GM19025 (cell line): ENCODE results near the gene AGXT.

ENCODE experiments used
- ATAC-seq: cut with Tn5 transposase; IDR thresholded peaks from one replicate; pipeline ENCODE4 v1.9.1; 2021; ENCODE audit warnings: mild to moderate bottlenecking, low read depth, moderate library complexity; ENCODE audit not compliant: unreplicated experiment

Gene AGXT

DNA sequence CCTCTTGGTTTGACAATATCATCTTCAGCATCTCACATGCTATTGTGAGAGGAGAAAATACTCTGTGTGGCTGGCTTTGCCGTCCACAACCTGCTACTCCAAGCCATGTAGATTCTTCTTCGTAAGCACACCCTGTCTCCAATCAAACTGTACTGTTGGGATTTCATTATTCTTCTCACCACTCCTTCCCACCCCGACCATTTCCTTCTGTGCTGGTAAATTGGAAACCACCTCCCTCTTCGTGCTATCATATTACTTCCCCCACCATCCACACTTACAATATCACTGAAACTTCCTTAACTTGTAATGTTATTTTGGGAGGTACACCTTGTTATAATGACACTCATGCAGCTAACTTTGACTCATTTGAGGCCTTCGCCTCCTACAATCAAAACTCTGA, 3.2 kb upstream of the AGXT start:
- ATAC-seq, result no peak

DNA sequence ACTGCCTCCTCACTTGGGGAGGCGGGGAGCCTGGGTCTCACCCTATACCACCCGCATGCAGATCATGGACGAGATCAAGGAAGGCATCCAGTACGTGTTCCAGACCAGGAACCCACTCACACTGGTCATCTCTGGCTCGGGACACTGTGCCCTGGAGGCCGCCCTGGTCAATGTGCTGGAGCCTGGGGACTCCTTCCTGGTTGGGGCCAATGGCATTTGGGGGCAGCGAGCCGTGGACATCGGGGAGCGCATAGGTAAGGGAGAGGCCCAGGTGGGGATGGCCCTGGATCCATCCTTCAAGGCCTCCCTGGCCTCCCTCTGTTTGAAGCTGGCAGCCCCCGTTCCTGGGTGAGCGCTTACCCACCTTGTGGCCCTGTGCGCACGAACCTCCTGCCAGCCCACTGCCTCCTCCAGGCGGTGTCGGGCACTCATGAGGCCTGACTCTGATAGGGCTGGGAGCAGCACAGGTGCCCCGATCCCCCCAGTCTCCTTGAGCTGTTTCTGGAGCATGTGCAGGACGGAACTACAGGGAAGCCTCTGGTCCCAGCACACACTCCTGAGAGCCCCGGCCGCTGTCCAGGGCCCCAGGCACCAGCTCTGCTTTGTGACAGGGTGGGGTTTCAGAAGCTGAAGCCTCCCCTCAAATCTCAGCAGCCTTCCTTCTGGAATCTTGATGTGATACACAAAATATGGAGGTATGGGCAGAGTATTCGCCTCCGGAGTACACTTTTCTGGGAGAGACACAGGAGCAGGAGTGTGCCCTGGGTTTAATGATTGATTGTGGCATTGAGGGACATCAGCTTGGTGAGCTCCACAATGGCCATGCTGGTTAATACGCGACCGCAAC, 708 bp downstream of the AGXT start:
- ATAC-seq, result no peak

DNA sequence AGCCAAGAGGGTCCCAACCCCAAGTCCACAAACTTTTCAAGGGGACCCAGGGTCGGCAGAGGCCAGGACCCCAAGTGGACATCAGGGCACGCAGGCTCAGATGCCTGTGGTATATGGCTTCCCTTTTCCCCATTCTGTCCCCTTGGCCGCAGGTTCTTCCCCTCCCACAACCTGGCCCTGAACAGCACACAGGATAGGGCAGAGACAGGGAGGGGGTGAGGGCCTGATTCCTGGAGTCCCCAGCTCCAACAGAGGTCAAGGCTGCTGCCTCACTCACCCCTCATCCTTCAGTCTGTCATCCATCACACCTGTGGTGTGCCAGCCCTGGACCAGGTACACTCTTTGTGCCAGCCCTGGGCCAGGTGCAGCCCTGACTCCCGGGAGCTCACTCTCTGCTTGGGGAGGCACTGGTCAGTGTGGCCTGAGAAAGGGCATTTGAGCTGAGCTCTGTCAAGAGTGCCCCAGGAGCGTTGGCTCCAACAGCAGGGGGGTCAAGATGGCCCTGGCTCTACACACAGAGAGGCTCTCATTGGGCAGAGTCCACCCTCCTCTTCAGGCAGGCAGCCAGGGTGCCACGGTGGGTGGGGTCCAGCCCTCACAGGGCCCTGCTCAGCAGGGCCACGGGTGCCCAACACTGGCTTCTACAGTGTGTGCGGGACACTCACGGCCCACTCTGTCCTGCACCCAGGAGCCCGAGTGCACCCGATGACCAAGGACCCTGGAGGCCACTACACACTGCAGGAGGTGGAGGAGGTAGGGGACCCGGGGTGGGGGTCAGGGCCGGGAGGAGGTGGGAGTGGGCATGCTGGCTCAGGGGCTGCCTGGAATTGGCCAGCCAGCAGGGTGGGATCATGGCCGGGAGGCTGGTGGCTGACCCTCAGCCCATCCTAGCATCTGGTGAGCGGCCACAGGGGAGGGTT, 1.6 kb downstream of the AGXT start:
- no peak for ATAC-seq

DNA sequence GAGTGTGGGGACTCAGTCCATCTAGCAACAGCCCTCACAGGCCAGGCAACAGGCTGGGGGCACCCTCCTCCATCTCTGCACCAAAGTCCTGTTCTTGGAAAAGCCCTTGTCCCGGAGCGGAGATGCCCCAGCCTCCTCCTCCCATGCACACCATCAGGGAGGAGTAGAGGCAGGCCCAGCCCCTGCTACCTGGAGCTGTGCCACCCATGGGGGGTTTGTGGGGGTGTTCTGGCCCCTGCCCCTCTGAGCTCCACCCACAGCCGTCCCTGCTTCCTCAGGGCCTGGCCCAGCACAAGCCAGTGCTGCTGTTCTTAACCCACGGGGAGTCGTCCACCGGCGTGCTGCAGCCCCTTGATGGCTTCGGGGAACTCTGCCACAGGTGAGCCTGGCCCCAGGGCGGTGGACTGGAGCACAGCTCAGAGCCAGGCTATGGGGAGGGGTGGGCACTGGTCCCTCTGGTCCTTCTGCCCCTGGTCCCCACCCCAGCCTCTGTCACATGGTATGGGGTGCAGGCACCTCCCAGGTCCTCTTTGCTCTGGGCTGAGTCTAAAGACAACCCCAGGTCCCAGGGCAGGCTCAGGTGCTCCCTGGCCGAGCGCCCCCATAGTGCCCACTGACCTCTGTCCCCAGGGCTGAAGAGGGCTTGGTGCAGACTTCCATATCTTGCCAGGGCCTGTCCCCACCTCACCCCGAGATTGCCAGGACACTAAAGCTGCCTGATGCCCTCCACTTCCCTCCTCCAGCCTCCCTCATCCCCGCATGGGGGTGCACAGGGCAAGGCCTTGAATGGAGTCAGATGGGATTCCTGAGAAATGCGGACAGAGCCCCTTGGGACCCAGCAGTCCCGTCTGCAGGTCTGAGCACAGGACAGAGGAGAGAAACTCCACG, 2.7 kb downstream of the AGXT start:
- no peak for ATAC-seq

DNA sequence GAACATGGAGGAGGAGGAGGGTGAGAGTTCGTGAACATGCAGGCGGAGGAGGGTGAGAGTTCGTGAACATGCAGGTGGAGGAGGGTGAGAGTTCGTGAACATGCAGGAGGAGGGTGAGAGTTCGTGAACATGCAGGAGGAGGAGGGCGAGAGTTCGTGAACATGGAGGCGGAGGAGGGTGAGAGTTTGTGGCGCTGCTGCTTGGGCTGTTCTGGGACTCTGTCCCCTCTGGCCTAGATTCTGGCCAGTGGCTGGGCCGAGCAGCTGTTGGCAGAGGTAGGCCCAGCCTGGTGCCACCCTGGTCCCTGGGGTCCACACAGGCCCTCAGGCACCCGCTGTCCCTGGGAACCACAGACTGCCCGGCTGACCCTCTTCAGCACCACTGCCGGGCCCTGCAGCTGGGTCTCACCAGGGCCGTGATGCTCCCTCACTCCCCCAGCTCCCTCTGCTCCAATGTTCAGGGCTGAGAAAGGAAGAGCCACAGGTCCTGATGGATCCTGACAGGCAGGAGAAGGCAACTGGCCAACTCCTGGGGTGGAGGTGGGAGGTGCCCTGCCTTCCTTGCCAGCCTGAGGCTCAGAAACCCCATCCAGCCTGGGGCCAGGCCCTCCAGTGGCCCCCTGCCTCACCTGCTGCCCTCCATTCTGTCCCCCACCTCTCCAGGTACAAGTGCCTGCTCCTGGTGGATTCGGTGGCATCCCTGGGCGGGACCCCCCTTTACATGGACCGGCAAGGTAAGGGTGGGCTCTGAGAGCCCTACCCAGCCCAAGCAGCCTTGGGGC, 3.9 kb downstream of the AGXT start:
- ATAC-seq, result no peak

DNA sequence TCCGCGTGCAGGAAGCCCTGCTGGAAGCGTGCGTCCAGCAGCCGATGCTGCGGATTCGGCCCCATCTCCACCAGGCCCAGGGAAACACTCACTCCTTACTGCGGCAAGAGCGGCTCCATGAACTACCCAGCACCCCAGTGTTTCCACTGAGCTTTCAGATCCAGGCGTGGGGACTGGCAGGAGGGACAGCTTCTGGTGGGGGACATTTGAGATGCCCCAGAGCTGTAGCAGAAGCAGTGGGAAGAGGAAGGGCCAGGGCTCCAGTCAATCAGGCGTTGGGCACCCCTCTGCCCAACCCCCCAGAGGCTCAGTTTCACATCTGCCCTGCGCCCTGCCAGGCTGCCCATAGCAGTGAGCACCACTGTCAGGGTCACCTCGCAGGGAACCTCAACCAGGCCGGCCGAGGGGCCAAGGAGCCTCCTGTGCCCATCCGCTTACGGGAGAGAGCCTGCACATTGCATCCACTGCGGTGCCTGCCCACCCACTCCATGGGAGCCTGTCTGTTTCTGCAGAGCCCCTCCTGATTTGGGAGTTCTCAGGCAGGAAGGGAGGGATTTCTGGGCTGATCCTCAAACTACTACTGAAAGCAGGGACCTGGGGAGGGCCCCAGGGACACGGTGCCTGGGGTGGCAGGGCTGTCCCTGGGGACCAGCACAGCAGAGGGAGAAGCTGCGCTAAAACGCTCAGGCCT, 4.6 kb downstream of the AGXT start:
- ATAC-seq, result no peak

DNA sequence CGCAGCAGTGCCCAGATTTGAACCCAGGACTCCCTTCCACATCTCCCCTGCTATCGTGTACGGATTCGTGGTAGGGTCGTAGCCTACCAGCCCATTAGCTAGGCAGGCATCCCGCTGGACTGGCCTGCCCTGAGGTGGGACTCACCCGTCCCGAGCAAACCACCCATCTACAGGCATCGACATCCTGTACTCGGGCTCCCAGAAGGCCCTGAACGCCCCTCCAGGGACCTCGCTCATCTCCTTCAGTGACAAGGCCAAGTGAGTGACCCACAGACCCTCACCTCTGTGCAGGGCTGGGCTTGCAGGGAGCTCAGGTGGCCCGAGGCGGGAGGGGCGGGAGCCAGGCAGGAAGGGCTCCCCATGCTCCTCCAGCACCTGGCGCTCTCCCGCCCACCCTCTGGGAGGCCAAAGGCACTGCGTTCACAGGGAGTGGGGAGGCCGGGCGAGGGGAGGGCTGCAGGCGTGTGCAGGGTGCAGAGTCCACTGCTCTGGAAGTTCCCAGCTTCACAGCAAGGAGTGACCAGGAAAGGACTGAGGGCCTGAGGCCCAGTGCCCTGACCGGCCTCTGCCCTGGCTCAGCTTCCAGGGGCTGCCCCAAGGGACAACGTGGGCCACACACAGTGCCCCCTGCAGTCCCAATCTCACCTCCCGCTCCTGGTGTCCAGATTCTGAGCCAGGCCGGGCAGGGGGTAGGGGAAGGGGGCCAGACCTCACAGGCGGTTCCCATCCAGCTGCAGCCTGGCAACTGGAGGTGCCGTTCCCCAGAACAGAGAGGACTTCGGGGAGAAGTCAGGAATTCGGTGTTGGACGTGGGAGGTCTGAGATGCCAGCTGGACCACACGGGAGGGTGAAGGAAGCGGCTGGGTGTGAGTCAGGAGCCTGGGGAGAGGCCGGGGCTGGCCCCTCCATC, 5.4 kb downstream of the AGXT start:
- ATAC-seq, result no peak

DNA sequence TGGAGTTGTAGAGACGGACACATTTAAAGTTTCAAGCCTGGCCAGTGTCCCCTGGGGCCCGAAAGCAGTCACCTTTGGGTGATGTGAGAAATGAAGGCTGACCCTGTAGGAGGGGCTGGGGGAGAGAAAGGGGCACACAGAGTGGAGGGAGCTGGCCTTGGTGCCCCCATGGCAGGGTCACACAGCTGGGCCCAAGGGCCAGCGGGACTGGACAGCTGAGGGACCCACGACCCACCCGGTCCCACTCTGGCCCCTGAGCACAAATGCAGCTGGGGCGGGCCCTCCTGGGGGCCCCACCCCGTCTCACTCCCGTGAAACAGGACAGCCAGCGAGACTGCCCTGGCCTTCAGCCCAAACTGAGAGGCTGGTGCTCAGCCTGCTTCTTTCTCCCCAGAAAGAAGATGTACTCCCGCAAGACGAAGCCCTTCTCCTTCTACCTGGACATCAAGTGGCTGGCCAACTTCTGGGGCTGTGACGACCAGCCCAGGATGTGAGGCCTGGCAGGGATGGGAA, 6.1 kb downstream of the AGXT start:
- no peak for ATAC-seq

DNA sequence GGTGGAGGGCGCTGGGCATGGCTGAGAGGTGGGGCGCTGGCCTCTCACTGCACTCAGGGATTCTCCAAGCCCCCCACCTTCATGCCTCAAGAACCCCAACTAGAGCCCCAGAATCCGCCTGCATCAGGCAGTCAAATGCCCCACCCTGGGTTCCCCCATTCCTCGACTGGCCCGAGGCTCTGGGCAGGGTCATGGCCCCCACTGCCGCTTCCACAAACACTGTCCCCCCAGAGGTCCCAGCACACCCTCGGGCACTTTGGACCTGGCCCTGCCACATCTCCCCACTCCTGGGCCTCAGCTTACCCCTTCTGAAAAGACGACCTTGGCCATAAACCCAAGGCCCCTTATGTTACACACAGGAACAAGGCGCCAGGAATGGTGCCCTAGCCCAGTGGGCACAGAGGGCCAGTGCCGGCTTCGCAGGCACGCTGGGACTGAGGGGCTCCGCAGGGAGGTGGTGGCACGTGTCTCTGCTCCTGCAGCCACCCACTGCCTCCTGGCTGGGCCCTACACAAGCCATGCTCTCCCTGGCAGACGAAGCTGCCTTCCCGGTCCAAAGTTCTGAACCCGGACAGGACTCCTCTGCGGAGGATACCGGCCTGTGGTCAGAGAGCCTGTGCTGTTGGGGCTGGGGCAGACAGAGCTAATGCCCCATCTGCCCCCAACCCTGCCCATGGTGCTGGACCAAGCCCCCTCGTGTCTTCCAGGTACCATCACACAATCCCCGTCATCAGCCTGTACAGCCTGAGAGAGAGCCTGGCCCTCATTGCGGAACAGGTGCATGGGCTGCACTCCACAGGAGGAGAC, 6.8 kb downstream of the AGXT start:
- ATAC-seq, result no peak

DNA sequence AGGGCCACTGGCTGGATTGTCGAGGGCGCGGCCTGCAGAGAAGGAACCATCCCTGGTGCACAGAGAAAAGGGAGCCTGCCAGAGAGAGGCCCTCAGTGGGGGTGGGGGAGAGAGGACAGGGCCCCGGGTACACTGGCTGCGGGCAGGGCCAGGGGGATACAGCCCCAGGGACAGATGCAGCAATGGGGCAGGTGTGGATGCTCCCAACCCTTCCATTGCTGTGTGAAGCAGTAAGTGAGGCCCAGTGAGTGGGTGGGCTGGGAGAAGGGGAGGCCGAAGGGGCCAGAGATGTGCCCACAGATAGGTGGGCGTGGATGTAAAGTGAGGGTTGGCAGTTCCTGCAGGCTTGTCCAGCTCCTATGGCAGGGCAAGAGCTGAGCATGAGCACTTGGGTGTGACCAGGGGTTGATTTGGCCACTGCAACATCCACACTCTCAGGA, 7.4 kb downstream of the AGXT start:
- no peak for ATAC-seq

DNA sequence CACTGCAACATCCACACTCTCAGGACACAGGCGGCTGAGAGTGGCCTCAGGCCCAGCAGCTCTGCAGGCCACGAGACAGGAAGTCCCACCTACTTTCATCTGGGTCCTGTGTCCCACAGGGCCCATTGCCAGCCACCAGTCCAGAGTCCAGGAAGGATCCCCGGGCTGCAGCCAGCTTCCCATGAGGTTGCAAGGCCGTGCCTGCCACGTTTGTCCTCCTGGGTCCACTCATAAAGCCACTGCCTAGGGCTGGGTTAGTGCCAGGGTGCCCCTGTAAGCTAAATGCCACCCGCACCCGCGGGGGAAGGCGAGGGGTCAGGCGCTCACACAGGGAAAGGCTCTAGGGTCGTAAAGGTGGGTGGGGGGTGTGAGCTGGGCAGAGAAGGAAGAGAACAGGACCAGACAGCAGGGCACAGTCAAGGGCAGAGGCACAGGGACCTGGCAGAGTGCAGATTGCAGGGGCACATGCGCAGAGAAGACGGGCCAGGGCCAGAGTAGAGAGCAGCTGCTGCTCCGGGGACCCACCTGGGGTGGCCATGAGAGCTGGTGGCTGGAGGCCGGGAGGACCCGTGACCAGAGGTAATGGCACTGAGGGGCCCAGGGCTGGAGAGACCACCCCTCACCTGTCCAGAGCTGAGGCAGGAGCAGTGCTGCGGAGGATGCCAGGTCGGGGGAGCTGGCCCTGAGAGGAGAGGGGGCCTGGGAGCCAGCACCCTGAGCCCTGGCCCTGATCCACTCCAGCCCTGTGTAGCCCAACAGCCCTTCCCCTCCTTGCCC, 8.0 kb downstream of the AGXT start:
- ATAC-seq, result no peak

DNA sequence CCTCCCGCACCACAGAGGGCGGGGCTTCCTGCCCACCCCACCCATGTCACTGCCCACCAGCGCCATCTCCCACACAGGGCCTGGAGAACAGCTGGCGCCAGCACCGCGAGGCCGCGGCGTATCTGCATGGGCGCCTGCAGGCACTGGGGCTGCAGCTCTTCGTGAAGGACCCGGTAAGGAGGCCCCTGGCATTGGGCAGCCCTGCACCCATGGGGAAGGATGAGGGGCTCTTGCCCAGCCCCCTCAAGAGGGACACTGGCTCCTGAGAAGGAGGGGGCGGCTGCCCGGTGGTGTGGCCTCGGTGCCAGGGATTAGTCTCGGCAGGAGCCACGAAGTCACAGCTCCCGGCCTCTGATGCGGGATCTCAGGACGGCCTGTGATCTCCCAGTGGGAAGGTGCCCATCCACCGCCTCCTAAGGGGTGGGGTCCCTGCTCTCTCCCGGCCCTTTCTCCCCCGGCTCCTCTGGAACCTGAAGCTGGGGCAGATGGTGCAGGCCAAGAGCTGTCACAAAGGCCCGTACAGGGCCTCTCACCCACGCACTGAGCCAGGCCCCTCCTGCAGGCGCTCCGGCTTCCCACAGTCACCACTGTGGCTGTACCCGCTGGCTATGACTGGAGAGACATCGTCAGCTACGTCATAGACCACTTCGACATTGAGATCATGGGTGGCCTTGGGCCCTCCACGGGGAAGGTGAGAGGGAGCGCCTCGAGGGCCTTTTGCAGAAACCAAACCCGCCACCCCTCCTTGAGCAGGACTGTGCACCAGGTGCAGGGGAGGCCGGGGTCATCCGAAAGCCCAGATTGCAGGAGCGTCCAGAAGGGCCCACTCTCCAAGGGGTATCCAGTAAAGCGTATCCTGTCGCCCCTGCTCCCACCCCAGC, 9.1 kb downstream of the AGXT start:
- no peak for ATAC-seq

DNA sequence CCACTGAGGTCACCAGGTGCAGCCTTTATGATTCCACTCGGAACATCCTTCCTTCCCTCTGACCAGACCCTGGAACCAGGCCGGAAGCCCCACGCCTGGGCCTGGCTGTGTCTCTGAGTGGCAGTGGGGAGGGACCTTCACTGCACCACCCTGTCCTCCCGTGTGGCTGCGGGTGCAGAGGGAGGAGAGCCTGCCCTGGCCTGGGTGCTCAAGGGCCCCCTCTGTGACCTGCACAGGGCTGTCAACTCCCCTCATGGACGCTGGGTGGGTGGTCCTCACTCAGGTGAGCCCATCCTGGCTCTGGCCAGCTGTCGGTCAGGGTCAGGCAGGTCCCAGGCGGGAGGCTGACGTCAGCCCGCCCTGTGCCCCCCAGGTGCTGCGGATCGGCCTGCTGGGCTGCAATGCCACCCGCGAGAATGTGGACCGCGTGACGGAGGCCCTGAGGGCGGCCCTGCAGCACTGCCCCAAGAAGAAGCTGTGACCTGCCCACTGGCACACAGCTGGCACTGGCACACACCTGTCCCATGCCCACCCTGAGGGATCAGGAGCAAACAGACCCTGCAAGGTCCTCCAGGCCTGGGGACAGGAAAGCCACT, 9.8 kb downstream of the AGXT start:
- no peak for ATAC-seq

DNA sequence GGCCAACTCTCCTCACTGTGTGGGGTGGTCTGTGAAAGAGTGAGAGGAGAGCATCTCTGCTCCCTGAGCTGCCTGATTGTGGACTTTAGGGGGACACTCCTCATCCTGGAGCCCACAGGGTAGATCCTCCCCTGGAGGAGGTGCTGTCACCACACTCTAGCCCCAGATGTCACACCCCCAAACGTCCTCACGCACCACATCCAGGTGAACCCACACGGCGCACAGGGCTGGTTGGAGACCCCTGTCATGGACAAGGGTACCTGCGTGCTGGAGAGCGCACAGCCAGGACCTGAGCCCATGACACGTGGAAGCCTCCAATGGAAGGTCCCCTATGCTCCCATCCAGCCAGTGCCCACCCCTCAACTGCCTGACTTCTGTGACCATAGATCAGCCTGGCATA, 10.5 kb downstream of the AGXT start:
- ATAC-seq, result no peak

DNA sequence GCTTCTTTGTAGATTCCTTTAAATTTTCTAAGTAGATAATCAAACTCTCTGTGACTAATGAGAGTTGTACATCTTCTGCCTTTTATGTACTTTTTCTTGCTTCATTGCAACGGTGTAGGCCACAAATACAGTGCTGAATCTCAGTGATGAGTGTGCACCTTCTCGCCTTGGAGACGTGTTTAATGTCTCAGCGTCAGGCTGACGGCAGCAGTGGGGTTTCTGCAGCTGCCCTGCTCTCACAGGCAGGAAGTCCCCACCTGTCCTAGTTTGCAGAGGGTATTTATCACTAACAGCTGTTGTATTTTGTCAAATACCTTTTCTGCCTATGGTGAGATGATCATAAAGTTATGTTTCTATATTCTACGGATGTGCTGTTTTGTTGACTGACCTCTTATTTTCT, 13.3 kb downstream of the AGXT start:
- no peak for ATAC-seq
